GM12878 (cell line): ENCODE results near the gene PIGV. TPM values are rescaled to one million over a fixed set of nuclear protein-coding genes. Genes with fewer than 3 reads are reported as not detected.

Experiments used
- ATAC-seq: fragments of 200-7000 bp; cut with Tn5 transposase; 3 replicates; pipeline ENCODE4 v1.9.1; 2020; ENCODE audit warnings: mild to moderate bottlenecking, moderate library complexity
- BruUV-seq: library from RNA; stranded (reverse); fragments of 400-500 nt; replicated peaks from 2 replicates; lab custom pipeline; 2021; lab: Mats Ljungman, UMichigan
- CTCF ChIA-PET: fragments of 300-600 bp; sonication (Branson Sonifier 250); formaldehyde crosslinking; extraction: SDS; loops from one replicate; lab custom pipeline; 2021; ENCODE audit warnings: inconsistent platforms; lab: Yijun Ruan, JAX
- POLR2A ChIA-PET: fragments of 350-600 bp; formaldehyde crosslinking; extraction: SDS; loops from one replicate; lab custom pipeline; 2021; ENCODE audit warnings: inconsistent platforms; lab: Charles Lee
- RAD21 ChIA-PET: fragments of 300-600 bp; sonication (Branson Sonifier 250); formaldehyde crosslinking; loops from one replicate; lab custom pipeline; 2023; ENCODE audit warnings: antibody characterized with exemption; ENCODE audit not compliant: unreplicated experiment; lab: Charles Lee
- SMC1A ChIA-PET: fragments of 300-600 bp; sonication (Branson Sonifier 250); formaldehyde crosslinking; loops from one replicate; lab custom pipeline; 2023; ENCODE audit not compliant: unreplicated experiment, uncharacterized antibody; lab: Charles Lee
- DNase-seq: peaks from one replicate; pipeline ENCODE4 v3.0.0-alpha.2; 2011; ENCODE audit warnings: low read depth, low spot score
- FAIRE-seq: peaks from 3 replicates; lab custom pipeline; 2011; peaks lifted over from hg19 to GRCh38; lab: Jason Lieb, UNC
- H2AFZ ChIP-seq: 2 replicates; pipeline ENCODE4 v1.6.0; 2011; ENCODE audit warnings: low read depth, low read length, control low read depth; ENCODE audit not compliant: control insufficient read depth
- H3K27ac ChIP-seq: 2 replicates; pipeline ENCODE4 v1.5.1; 2011; ENCODE audit warnings: control low read depth; ENCODE audit not compliant: control insufficient read depth, insufficient read depth
- H3K27me3 ChIP-seq, 2 experiments: replicated peaks in 1 of 2; 2 replicates each; pipeline versions ENCODE4 v1.6.0 to v1.6.1; 2011; ENCODE audit warnings: low read length in 1 of 2; ENCODE audit not compliant: control insufficient read depth in 2 of 2, insufficient read depth in 2 of 2
- H3K36me3 ChIP-seq, 2 experiments: 2 replicates each; pipeline ENCODE4 v1.5.1; 2011; ENCODE audit warnings: low read length in 1 of 2; ENCODE audit not compliant: control insufficient read depth in 2 of 2, insufficient read depth in 2 of 2
- H3K4me1 ChIP-seq: 2 replicates; pipeline ENCODE4 v1.6.1; 2011; ENCODE audit warnings: mild to moderate bottlenecking, low read length, moderate library complexity, mixed read lengths; ENCODE audit not compliant: control insufficient read depth, insufficient read depth
- H3K4me2 ChIP-seq: 2 replicates; pipeline ENCODE4 v1.6.0; 2011; ENCODE audit warnings: control low read depth; ENCODE audit not compliant: control insufficient read depth, insufficient read depth
- H3K4me3 ChIP-seq: fragments of 200-600 bp; sonication (generic); 2 replicates; pipeline ENCODE4 v1.5.1; 2016
- H3K79me2 ChIP-seq: 2 replicates; pipeline ENCODE4 v1.6.0; 2011; ENCODE audit warnings: low read length; ENCODE audit not compliant: control insufficient read depth, insufficient read depth
- H3K9ac ChIP-seq: 2 replicates; pipeline ENCODE4 v1.8.0; 2011; ENCODE audit warnings: low read length, control low read depth, mixed read lengths; ENCODE audit not compliant: control insufficient read depth, insufficient read depth
- H3K9me3 ChIP-seq: replicated peaks from 3 replicates; pipeline ENCODE4 v1.5.1; 2011; ENCODE audit warnings: mild to moderate bottlenecking, low read length; ENCODE audit not compliant: control insufficient read depth, insufficient read depth
- H4K20me1 ChIP-seq: 2 replicates; pipeline ENCODE4 v1.6.0; 2011; ENCODE audit not compliant: control insufficient read depth, insufficient read depth
- DPF2 ChIP-seq: fragments of 450-650 bp; IDR thresholded peaks from 2 replicates; pipeline ENCODE4 v1.6.1; 2017; ENCODE audit warnings: mild to moderate bottlenecking
- EZH2 ChIP-seq: IDR thresholded peaks from 2 replicates; pipeline ENCODE4 v1.6.1; 2012; ENCODE audit warnings: low read depth, mild to moderate bottlenecking, control low read depth, inconsistent platforms, low read length, borderline replicate concordance; ENCODE audit not compliant: control insufficient read depth
- FOS ChIP-seq: IDR thresholded peaks from 3 replicates; pipeline ENCODE4 v1.6.1; 2011; ENCODE audit warnings: borderline replicate concordance; ENCODE audit not compliant: insufficient read length; ENCODE audit errors: extremely low read depth
- FOXK2 ChIP-seq: fragments of 450-650 bp; IDR thresholded peaks from 2 replicates; pipeline ENCODE4 v1.6.1; 2017; ENCODE audit warnings: mild to moderate bottlenecking, moderate library complexity
- HDAC2 ChIP-seq: fragments of 200-600 bp; sonication (generic); IDR thresholded peaks from 2 replicates; pipeline ENCODE4 v1.6.1; 2017
- KDM1A ChIP-seq: fragments of 200-600 bp; sonication (generic); IDR thresholded peaks from 2 replicates; pipeline ENCODE4 v1.6.1; 2016; ENCODE audit warnings: borderline replicate concordance
- MEF2A ChIP-seq: IDR thresholded peaks from 2 replicates; pipeline ENCODE4 v1.6.1; 2011; ENCODE audit warnings: low read depth, mild to moderate bottlenecking, low read length, moderate library complexity; ENCODE audit not compliant: insufficient read depth
- MEF2B ChIP-seq: fragments of 450-650 bp; IDR thresholded peaks from 2 replicates; pipeline ENCODE4 v1.6.1; 2018; ENCODE audit warnings: mild to moderate bottlenecking, moderate library complexity; ENCODE audit not compliant: partially characterized antibody, poor library complexity, severe bottlenecking
- NFIC ChIP-seq: IDR thresholded peaks from 2 replicates; pipeline ENCODE4 v1.6.1; 2012; ENCODE audit warnings: low read depth, mild to moderate bottlenecking, inconsistent platforms, low read length, moderate library complexity
- NFXL1 ChIP-seq: fragments of 450-650 bp; IDR thresholded peaks from 2 replicates; pipeline ENCODE4 v1.6.1; 2017; ENCODE audit warnings: antibody characterized with exemption, mild to moderate bottlenecking, borderline replicate concordance
- NFYA ChIP-seq: IDR thresholded peaks from 2 replicates; pipeline ENCODE4 v1.6.1; 2011; ENCODE audit warnings: low read depth, mild to moderate bottlenecking, low read length, improper control_type of control experiment, borderline replicate concordance
- POLR2AphosphoS2 ChIP-seq: IDR thresholded peaks from 2 replicates; pipeline ENCODE4 v1.6.1; 2011; ENCODE audit warnings: low read depth, mild to moderate bottlenecking, low read length, improper control_type of control experiment, moderate library complexity
- RAD51 ChIP-seq: fragments of 450-650 bp; IDR thresholded peaks from 2 replicates; pipeline ENCODE4 v1.6.1; 2016; ENCODE audit warnings: moderate library complexity, mild to moderate bottlenecking, inconsistent platforms
- ZNF24 ChIP-seq: fragments of 450-650 bp; IDR thresholded peaks from 2 replicates; pipeline ENCODE4 v1.6.1; 2017; ENCODE audit warnings: antibody characterized with exemption, mild to moderate bottlenecking
- WGBS: methylation state at CpG from one replicate; pipeline ENCODE4 v1.1.6; 2016; ENCODE audit warnings: low lambda C conversion rate; ENCODE audit not compliant: insufficient replicate concordance, insufficient coverage; ENCODE audit errors: missing lambda C conversion rate; 5-methylcytosine and 5-hydroxymethylcytosine counted together
- in situ Hi-C: fragments of 300-500 bp; cut with MboI; formaldehyde crosslinking; loops from 9 replicates; pipeline ENCODE4 v1.14.3; 2018; ENCODE audit warnings: mixed read lengths
- intact Hi-C: fragments of 100-400 bp; cut with micrococcal nuclease; formaldehyde crosslinking; loops from one replicate; pipeline ENCODE4 v1.14.2; 2022; ENCODE audit not compliant: unreplicated experiment
- polyA plus RNA-seq, 11 experiments: library from polyadenylated mRNA; depleted of rRNA in 4 of 11; unstranded in 6 of 11; stranded (reverse) in 5 of 11; fragments of >200 nt; fragmentation: Nextera tagmentation in 4 of 11; fragmentation: Illumina TruSeq in 1 of 11; extraction: Ambion mirVana in 4 of 11; extraction: Trizol in 1 of 11; gene quantifications; 1 replicate in 1 of 11; 2 replicates in 10 of 11; pipeline versions ENCODE4 v1.2.1 to v1.2.3, GENCODE V29; 2011 to 2016; ENCODE audit warnings: inconsistent platforms in 2 of 11, missing spikeins in 2 of 11, low read depth in 1 of 11
- total RNA-seq, 4 experiments: library from RNA; depleted of rRNA in 3 of 4; stranded (reverse); fragments of >200 nt in 3 of 4; fragmentation: Illumina TruSeq in 1 of 4; extraction: Trizol in 1 of 4; gene quantifications; 2 replicates each; pipeline versions ENCODE4 v1.2.1 to v1.2.3, GENCODE V29; 2013 to 2021
- TF ChIP-seq, protein P1 (sequence below): IDR thresholded peaks from 2 replicates; pipeline ENCODE4 v1.6.1; 2011; ENCODE audit warnings: low read depth, low read length, improper control_type of control experiment, borderline replicate concordance
- TF ChIP-seq, protein P2 (sequence below): fragments of 450-650 bp; IDR thresholded peaks from 2 replicates; pipeline ENCODE4 v1.6.1; 2016; ENCODE audit warnings: mild to moderate bottlenecking
- TF ChIP-seq, protein P3 (sequence below): IDR thresholded peaks from 2 replicates; pipeline ENCODE4 v1.6.1; 2012; ENCODE audit warnings: improper control_type of control experiment, low read depth, low read length; ENCODE audit not compliant: insufficient replicate concordance

Gene PIGV
- total and polyA plus RNA-seq, 10 of the 15 experiments (the other 5 are each of a cell fraction or from before 2014, with no cell fraction given): 8.8 to 18.1 (median 11.9) TPM

DNA sequence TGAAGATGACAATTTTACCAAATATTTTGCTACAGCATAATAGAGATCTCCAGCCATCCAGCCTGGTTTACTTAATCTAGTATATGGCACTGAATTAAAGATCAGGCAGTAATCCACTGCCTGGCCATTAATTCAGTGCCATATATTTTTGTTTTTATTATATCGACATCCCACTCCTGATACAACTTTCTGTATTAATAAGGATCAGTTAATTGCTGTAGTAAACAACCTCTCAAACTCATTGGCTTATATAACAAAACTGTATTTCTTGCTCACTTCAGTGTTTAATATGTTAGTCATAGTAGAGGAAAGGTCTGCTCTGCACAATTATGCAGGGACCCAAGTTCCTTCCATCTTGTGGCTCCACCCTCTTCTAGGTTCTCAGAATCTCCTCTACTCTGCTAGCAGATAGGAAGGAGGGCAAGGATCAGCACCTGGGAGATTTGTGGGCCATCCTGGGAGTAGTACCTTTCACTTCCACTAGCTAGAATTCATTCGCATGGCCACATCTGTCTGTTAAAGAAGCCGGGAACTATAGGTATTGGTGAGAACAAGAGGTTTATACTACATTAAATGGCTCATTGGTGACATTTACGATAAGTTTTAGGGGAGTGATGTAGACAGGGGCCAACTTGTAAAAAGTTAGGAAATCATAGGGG, 35.1 kb downstream of the PIGV start:
- DNase-seq (no peak), FAIRE-seq (no peak), ATAC-seq (no peak)
- H3K4me3 ChIP-seq: no peak overlapping the region
- POLR2A ChIA-PET: interaction anchor here (0.5 to 1.6 kb wide), 9 partner anchors 11 to 587 kb away, joined by 3 to 7 read pairs (median 4); no protein-coding TSS in a partner anchor
- H3K36me3 ChIP-seq: no peaks in the 10 kb centered on the region
- no peak overlapping the region for H3K27ac ChIP-seq
- SMC1A ChIA-PET: interaction anchor here (1.2 to 1.8 kb wide), 3 partner anchors 10 to 221 kb away, joined by 4 to 9 read pairs (median 6); no protein-coding TSS in a partner anchor
- CTCF ChIA-PET: interaction anchor here (0.8 to 3.9 kb wide), 4 partner anchors 9 to 42 kb away, joined by 3 to 63 read pairs (median 12); no protein-coding TSS in a partner anchor
- WGBS: 96% methylated on average over 4 of the region's 4 CpGs
- no peaks in the 10 kb centered on the region for H3K27me3 ChIP-seq
- intact Hi-C loops (no loop called here), in situ Hi-C loops (no loop called here)
- H3K9me3 ChIP-seq: no peaks in the 10 kb centered on the region
- no TSS peak for BruUV-seq
- H3K4me2 ChIP-seq: no peak overlapping the region
- H3K9ac ChIP-seq: no peak overlapping the region
- RAD21 ChIA-PET: interaction anchor here (1.8 kb wide), 1 partner anchor 16 kb away, joined by 5 read pairs; no protein-coding TSS in a partner anchor
- TF ChIP-seq NFXL1: no peak
- no peak for TF ChIP-seq KDM1A
- TF ChIP-seq, protein P1, sequence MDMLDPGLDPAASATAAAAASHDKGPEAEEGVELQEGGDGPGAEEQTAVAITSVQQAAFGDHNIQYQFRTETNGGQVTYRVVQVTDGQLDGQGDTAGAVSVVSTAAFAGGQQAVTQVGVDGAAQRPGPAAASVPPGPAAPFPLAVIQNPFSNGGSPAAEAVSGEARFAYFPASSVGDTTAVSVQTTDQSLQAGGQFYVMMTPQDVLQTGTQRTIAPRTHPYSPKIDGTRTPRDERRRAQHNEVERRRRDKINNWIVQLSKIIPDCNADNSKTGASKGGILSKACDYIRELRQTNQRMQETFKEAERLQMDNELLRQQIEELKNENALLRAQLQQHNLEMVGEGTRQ: no peak
- no peak for TF ChIP-seq NFYA
- no peak for TF ChIP-seq FOXK2
- TF ChIP-seq, protein P2, sequence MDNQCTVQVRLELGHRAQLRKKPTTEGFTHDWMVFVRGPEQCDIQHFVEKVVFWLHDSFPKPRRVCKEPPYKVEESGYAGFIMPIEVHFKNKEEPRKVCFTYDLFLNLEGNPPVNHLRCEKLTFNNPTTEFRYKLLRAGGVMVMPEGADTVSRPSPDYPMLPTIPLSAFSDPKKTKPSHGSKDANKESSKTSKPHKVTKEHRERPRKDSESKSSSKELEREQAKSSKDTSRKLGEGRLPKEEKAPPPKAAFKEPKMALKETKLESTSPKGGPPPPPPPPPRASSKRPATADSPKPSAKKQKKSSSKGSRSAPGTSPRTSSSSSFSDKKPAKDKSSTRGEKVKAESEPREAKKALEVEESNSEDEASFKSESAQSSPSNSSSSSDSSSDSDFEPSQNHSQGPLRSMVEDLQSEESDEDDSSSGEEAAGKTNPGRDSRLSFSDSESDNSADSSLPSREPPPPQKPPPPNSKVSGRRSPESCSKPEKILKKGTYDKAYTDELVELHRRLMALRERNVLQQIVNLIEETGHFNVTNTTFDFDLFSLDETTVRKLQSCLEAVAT: no peak
- no peak for TF ChIP-seq DPF2
- TF ChIP-seq MEF2A: no peak
- no peak for TF ChIP-seq FOS
- TF ChIP-seq ZNF24: no peak
- no peak for TF ChIP-seq NFIC
- no peak for TF ChIP-seq EZH2
- no peak for TF ChIP-seq POLR2AphosphoS2
- TF ChIP-seq HDAC2: no peak
- no peak for TF ChIP-seq RAD51
- TF ChIP-seq, protein P3, sequence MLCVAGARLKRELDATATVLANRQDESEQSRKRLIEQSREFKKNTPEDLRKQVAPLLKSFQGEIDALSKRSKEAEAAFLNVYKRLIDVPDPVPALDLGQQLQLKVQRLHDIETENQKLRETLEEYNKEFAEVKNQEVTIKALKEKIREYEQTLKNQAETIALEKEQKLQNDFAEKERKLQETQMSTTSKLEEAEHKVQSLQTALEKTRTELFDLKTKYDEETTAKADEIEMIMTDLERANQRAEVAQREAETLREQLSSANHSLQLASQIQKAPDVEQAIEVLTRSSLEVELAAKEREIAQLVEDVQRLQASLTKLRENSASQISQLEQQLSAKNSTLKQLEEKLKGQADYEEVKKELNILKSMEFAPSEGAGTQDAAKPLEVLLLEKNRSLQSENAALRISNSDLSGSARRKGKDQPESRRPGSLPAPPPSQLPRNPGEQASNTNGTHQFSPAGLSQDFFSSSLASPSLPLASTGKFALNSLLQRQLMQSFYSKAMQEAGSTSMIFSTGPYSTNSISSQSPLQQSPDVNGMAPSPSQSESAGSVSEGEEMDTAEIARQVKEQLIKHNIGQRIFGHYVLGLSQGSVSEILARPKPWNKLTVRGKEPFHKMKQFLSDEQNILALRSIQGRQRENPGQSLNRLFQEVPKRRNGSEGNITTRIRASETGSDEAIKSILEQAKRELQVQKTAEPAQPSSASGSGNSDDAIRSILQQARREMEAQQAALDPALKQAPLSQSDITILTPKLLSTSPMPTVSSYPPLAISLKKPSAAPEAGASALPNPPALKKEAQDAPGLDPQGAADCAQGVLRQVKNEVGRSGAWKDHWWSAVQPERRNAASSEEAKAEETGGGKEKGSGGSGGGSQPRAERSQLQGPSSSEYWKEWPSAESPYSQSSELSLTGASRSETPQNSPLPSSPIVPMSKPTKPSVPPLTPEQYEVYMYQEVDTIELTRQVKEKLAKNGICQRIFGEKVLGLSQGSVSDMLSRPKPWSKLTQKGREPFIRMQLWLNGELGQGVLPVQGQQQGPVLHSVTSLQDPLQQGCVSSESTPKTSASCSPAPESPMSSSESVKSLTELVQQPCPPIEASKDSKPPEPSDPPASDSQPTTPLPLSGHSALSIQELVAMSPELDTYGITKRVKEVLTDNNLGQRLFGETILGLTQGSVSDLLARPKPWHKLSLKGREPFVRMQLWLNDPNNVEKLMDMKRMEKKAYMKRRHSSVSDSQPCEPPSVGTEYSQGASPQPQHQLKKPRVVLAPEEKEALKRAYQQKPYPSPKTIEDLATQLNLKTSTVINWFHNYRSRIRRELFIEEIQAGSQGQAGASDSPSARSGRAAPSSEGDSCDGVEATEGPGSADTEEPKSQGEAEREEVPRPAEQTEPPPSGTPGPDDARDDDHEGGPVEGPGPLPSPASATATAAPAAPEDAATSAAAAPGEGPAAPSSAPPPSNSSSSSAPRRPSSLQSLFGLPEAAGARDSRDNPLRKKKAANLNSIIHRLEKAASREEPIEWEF: no peak
- TF ChIP-seq MEF2B: no peak
- H3K4me1 ChIP-seq: peaks cover 16% of the 10 kb centered on the region
- H3K79me2 ChIP-seq: peaks cover 17% of the 10 kb centered on the region
- no peak overlapping the region for H2AFZ ChIP-seq
- H4K20me1 ChIP-seq: no peaks in the 10 kb centered on the region
